Astrocyte (in vitro differentiated cells and primary cell): Measurements from ENCODE around the gene RAD54L. TPM values are rescaled to one million over a fixed set of nuclear protein-coding genes. Genes with fewer than 3 reads are reported as not detected.
"Not testable (repeated sequence)": the region's sequence is repeated elsewhere in the genome, so short reads cannot be mapped to it uniquely, and the experiment has no call there.

Experiments used
- DNase-seq: peaks from one replicate; pipeline ENCODE4 v3.0.0-alpha.2; 2010; ENCODE audit warnings: low read depth
- FAIRE-seq: peaks from 2 replicates; lab custom pipeline; 2011; peaks lifted over from hg19 to GRCh38; lab: Jason Lieb, UNC
- H2AFZ ChIP-seq: 2 replicates; pipeline ENCODE4 v1.6.0; 2012; ENCODE audit warnings: low read depth, low read length, inconsistent platforms
- H3K27ac ChIP-seq: 2 replicates; pipeline ENCODE4 v1.5.1; 2011; ENCODE audit warnings: low read depth, low read length, inconsistent platforms
- H3K27me3 ChIP-seq: 2 replicates; pipeline ENCODE4 v1.6.0; 2011; ENCODE audit warnings: low read length, inconsistent platforms; ENCODE audit not compliant: insufficient read depth
- H3K36me3 ChIP-seq: 2 replicates; pipeline ENCODE4 v1.5.1; 2011; ENCODE audit warnings: low read length, inconsistent platforms; ENCODE audit not compliant: insufficient read depth
- H3K4me1 ChIP-seq: 2 replicates; pipeline ENCODE4 v1.5.1; 2011; ENCODE audit warnings: low read length, inconsistent platforms; ENCODE audit not compliant: insufficient read depth
- H3K4me2 ChIP-seq: 2 replicates; pipeline ENCODE4 v1.6.0; 2012; ENCODE audit warnings: low read length, inconsistent platforms
- H3K4me3 ChIP-seq: 2 replicates; pipeline ENCODE4 v1.5.1; 2011; ENCODE audit warnings: low read depth, mild to moderate bottlenecking, low read length, inconsistent platforms; ENCODE audit not compliant: insufficient read depth
- H3K79me2 ChIP-seq: 2 replicates; pipeline ENCODE4 v1.6.0; 2012; ENCODE audit warnings: mild to moderate bottlenecking, low read length, inconsistent platforms; ENCODE audit not compliant: insufficient read depth
- H3K9ac ChIP-seq: 2 replicates; pipeline ENCODE4 v1.6.0; 2012; ENCODE audit warnings: mild to moderate bottlenecking, low read length, inconsistent platforms
- H3K9me3 ChIP-seq: 2 replicates; pipeline ENCODE4 v1.5.1; 2012; ENCODE audit warnings: low read depth, mild to moderate bottlenecking, low read length, inconsistent platforms; ENCODE audit not compliant: insufficient read depth
- H4K20me1 ChIP-seq: 2 replicates; pipeline ENCODE4 v1.6.0; 2012; ENCODE audit warnings: low read length, inconsistent platforms; ENCODE audit not compliant: insufficient read depth
- H3K27ac Mint-ChIP-seq: one replicate; pipeline ENCODE4 v1.8.0; 2021; ENCODE audit warnings: mild to moderate bottlenecking, mixed read lengths; ENCODE audit not compliant: unreplicated experiment
- H3K27me3 Mint-ChIP-seq: one replicate; pipeline ENCODE4 v1.8.0; 2021; ENCODE audit warnings: low read depth, mixed read lengths; ENCODE audit not compliant: unreplicated experiment
- H3K36me3 Mint-ChIP-seq: one replicate; pipeline ENCODE4 v1.8.0; 2021; ENCODE audit warnings: low read depth, mixed read lengths; ENCODE audit not compliant: unreplicated experiment
- H3K4me1 Mint-ChIP-seq: one replicate; pipeline ENCODE4 v1.8.0; 2021; ENCODE audit warnings: low read depth, mixed read lengths; ENCODE audit not compliant: unreplicated experiment
- H3K4me3 Mint-ChIP-seq: one replicate; pipeline ENCODE4 v1.8.0; 2021; ENCODE audit warnings: mild to moderate bottlenecking, moderate library complexity, mixed read lengths; ENCODE audit not compliant: unreplicated experiment
- H3K9me3 Mint-ChIP-seq: one replicate; pipeline ENCODE4 v1.8.0; 2021; ENCODE audit warnings: mild to moderate bottlenecking, mixed read lengths; ENCODE audit not compliant: unreplicated experiment
- CTCF ChIP-seq: IDR thresholded peaks from 2 replicates; pipeline ENCODE4 v1.5.1; 2011; ENCODE audit warnings: low read depth, mild to moderate bottlenecking, inconsistent platforms, low read length, moderate library complexity; ENCODE audit not compliant: insufficient read depth
- EZH2 ChIP-seq: IDR thresholded peaks from 2 replicates; pipeline ENCODE4 v1.6.1; 2012; ENCODE audit warnings: mild to moderate bottlenecking, low read length, inconsistent platforms; ENCODE audit not compliant: insufficient read depth
- total RNA-seq: library from RNA; stranded (reverse); gene quantifications from 2 replicates; pipeline ENCODE4 v1.2.1, GENCODE V29; 2021

RAD54L gene
- total RNA-seq, 1 donor from 2014 or later, result 2.4 TPM

- H4K20me1 ChIP-seq, result no peaks in the 10 kb centered on the region
- Mint-ChIP-seq H3K27ac (peak overlapping the region; percentile 63), H3K36me3 (peaks cover 2% of the 10 kb centered on the region), H3K27me3 (no peaks in the 10 kb centered on the region), H3K4me3 (no peak overlapping the region), H3K9me3 (no peaks in the 10 kb centered on the region), H3K4me1 (peaks cover 3% of the 10 kb centered on the region)
- no peak for FAIRE-seq
- peak overlapping the region; percentile 7 for H3K9ac ChIP-seq
- H3K36me3 ChIP-seq, result peaks cover 25% of the 10 kb centered on the region
- H3K4me3 ChIP-seq, result no peak overlapping the region
- DNase-seq, result peak; percentile 52
- peak overlapping the region; percentile 24 for H3K4me2 ChIP-seq
- no peaks in the 10 kb centered on the region for H3K9me3 ChIP-seq
- no peaks in the 10 kb centered on the region for H3K79me2 ChIP-seq
- H3K27me3 ChIP-seq, result no peaks in the 10 kb centered on the region
- H3K27ac ChIP-seq, result peak overlapping the region; percentile 54
- H3K4me1 ChIP-seq, result peaks cover 3% of the 10 kb centered on the region
- H2AFZ ChIP-seq, result no peak overlapping the region
- TF ChIP-seq CTCF (no peak), EZH2 (no peak)
These were observed 68.3 kb downstream of the RAD54L start for GRCh38 chr1:46315669-46316403.

GRCh38 chr1:46317323-46317722 lies 69.8 kb downstream of the RAD54L start:
- Histone ChIP-seq H3K27me3 (no peaks in the 10 kb centered on the region), H2AFZ (no peak overlapping the region), H3K4me3 (no peak overlapping the region), H3K36me3 (peaks cover 21% of the 10 kb centered on the region), H3K9ac (no peak overlapping the region), H3K4me2 (no peak overlapping the region), H4K20me1 (no peaks in the 10 kb centered on the region), H3K4me1 (peaks cover 3% of the 10 kb centered on the region), H3K79me2 (no peaks in the 10 kb centered on the region), H3K9me3 (no peaks in the 10 kb centered on the region), H3K27ac (no peak overlapping the region)
- H3K4me3 Mint-ChIP-seq, result no peak overlapping the region
- FAIRE-seq (no peak), DNase-seq (no peak)
- H3K4me1 Mint-ChIP-seq, result peaks cover 3% of the 10 kb centered on the region
- no peak for TF ChIP-seq CTCF
- TF ChIP-seq EZH2, result no peak
- H3K27ac Mint-ChIP-seq, result no peak overlapping the region
- peaks cover 2% of the 10 kb centered on the region for H3K36me3 Mint-ChIP-seq
- no peaks in the 10 kb centered on the region for H3K9me3 Mint-ChIP-seq
- no peaks in the 10 kb centered on the region for H3K27me3 Mint-ChIP-seq

GRCh38 chr1:46319301-46319700 lies 71.7 kb downstream of the RAD54L start:
- H3K27me3 Mint-ChIP-seq, H3K36me3 Mint-ChIP-seq, H3K79me2 ChIP-seq: not testable (repeated sequence)

GRCh38 chr1:46319960-46320914 lies 72.7 kb downstream of the RAD54L start:
- H3K4me2 ChIP-seq, H3K36me3 ChIP-seq, H3K27ac ChIP-seq, H3K36me3 Mint-ChIP-seq, H3K4me3 Mint-ChIP-seq, H2AFZ ChIP-seq, H3K79me2 ChIP-seq, H4K20me1 ChIP-seq, H3K4me1 Mint-ChIP-seq, H3K9me3 Mint-ChIP-seq, H3K4me3 ChIP-seq, H3K9ac ChIP-seq, FAIRE-seq, H3K27me3 Mint-ChIP-seq, H3K27ac Mint-ChIP-seq, DNase-seq, H3K9me3 ChIP-seq, H3K27me3 ChIP-seq, H3K4me1 ChIP-seq: not testable (repeated sequence)

More at GRCh38 chr1:46319301-46319700, 71.7 kb downstream of the RAD54L start:
- FAIRE-seq, DNase-seq, H3K27me3 ChIP-seq, H3K36me3 ChIP-seq, H3K4me2 ChIP-seq, H3K9me3 Mint-ChIP-seq, H3K4me1 ChIP-seq, H2AFZ ChIP-seq, H3K27ac Mint-ChIP-seq, H4K20me1 ChIP-seq, H3K9ac ChIP-seq, H3K27ac ChIP-seq, H3K4me3 Mint-ChIP-seq, H3K4me3 ChIP-seq, H3K4me1 Mint-ChIP-seq, H3K9me3 ChIP-seq: not testable (repeated sequence)
